PFSK-1 (cell line): ENCODE measurements around the gene PDZD7.

Experiments
- FOXP2 ChIP-seq: optimal IDR thresholded peaks from 2 replicates; pipeline ENCODE3; 2011; ENCODE audit warnings: borderline replicate concordance, control low read depth, inconsistent platforms; ENCODE audit not compliant: insufficient read depth; ENCODE audit errors: extremely low read length, extremely low read depth
- POLR2AphosphoS5 ChIP-seq: IDR thresholded peaks from 2 replicates; pipeline ENCODE4 v1.6.1; 2012; ENCODE audit warnings: low read depth, mild to moderate bottlenecking, control low read depth, low read length, moderate library complexity
- REST ChIP-seq, 2 experiments: IDR thresholded peaks; 2 replicates each; pipeline versions ENCODE4 v1.6.1 to v1.8.0; 2011 to 2012; ENCODE audit warnings: low read depth in 2 of 2, low read length in 2 of 2, control low read depth in 1 of 2, inconsistent platforms in 1 of 2, mild to moderate bottlenecking in 1 of 2, moderate library complexity in 1 of 2; ENCODE audit not compliant: insufficient read depth in 1 of 2
- SIN3A ChIP-seq: IDR thresholded peaks from 2 replicates; pipeline ENCODE4 v1.6.1; 2012; ENCODE audit warnings: mild to moderate bottlenecking, low read length, moderate library complexity, borderline replicate concordance; ENCODE audit not compliant: insufficient read depth
- TAF1 ChIP-seq: IDR thresholded peaks from 2 replicates; pipeline ENCODE4 v1.6.1; 2012; ENCODE audit warnings: low read length, control low read depth, borderline replicate concordance; ENCODE audit not compliant: insufficient read depth

The PDZD7 gene

GRCh38 chr10:101050208-101051069 lies 19.5 kb upstream of the PDZD7 start:
- no peak for TF ChIP-seq SIN3A

- TF ChIP-seq REST (IDR thresholded peaks at IDR 0.05; ENCODE audit: insufficient read depth in 1 of 2, low read depth in 2 of 2, low read length in 2 of 2), result no peak
- no peak for TF ChIP-seq POLR2AphosphoS5
- TF ChIP-seq TAF1, result no peak
- no peak for TF ChIP-seq SIN3A
- no peak for TF ChIP-seq FOXP2
Measured at GRCh38 chr10:101047961-101048892, 17.3 kb upstream of the PDZD7 start.

GRCh38 chr10:101047268-101047667 lies 16.3 kb upstream of the PDZD7 start:
- TF ChIP-seq POLR2AphosphoS5, result no peak
- no peak for TF ChIP-seq FOXP2
- no peak for TF ChIP-seq REST (IDR thresholded peaks at IDR 0.05; ENCODE audit: insufficient read depth in 1 of 2, low read depth in 2 of 2, low read length in 2 of 2)
- TF ChIP-seq SIN3A, result no peak
- no peak for TF ChIP-seq TAF1

GRCh38 chr10:101046332-101047238 lies 15.7 kb upstream of the PDZD7 start:
- no peak for TF ChIP-seq REST (IDR thresholded peaks at IDR 0.05; ENCODE audit: insufficient read depth in 1 of 2, low read depth in 2 of 2, low read length in 2 of 2)
- TF ChIP-seq POLR2AphosphoS5, result no peak
- no peak for TF ChIP-seq FOXP2
- no peak for TF ChIP-seq TAF1
- TF ChIP-seq SIN3A, result no peak

- TF ChIP-seq POLR2AphosphoS5, result no peak
Measured at GRCh38 chr10:101044117-101044516, 13.2 kb upstream of the PDZD7 start.

- 0 out of 2 replicates have a peak, but pooled peaks have one; percentile 29 for TF ChIP-seq SIN3A
- TF ChIP-seq POLR2AphosphoS5, result no peak
Measured at GRCh38 chr10:101043363-101043707, 12.4 kb upstream of the PDZD7 start.
